B cell (primary cell): ENCODE measurements around the gene TBX4. TPM values are rescaled to one million over a fixed set of nuclear protein-coding genes. Genes with fewer than 3 reads are reported as not detected.
"Not testable (repeated sequence)": the region's sequence is repeated elsewhere in the genome, so short reads cannot be mapped to it uniquely, and the experiment has no call there.

Source experiments
- ATAC-seq: fragments of 200-7000 bp; cut with Tn5 transposase; one replicate; pipeline ENCODE4 v1.10.0; 2021; ENCODE audit warnings: low read depth, mild to moderate bottlenecking, moderate number of reproducible peaks, moderate library complexity
- CTCF ChIA-PET: fragments of 350-600 bp; sonication (Branson Sonifier 250); formaldehyde crosslinking; loops from one replicate; lab custom pipeline; 2021; ENCODE audit warnings: antibody characterized with exemption, inconsistent platforms; lab: Charles Lee
- POLR2A ChIA-PET: fragments of 350-600 bp; sonication (Branson Sonifier 250); formaldehyde crosslinking; loops from one replicate; lab custom pipeline; 2021; ENCODE audit warnings: antibody characterized with exemption; lab: Charles Lee
- DNase-seq: peaks from one replicate; pipeline ENCODE4 v3.0.0; 2013
- H2AFZ ChIP-seq: 2 replicates; pipeline ENCODE4 v1.6.1; 2012; ENCODE audit warnings: mild to moderate bottlenecking, low read depth, low read length; ENCODE audit not compliant: insufficient read depth, poor library complexity, severe bottlenecking
- H3K27ac ChIP-seq, 2 donors: 1 replicate in 1 of 2; 2 replicates in 1 of 2; pipeline ENCODE4 v1.5.1; 2012 to 2013; ENCODE audit warnings: low read length in 2 of 2, mild to moderate bottlenecking in 2 of 2, moderate library complexity in 1 of 2
- H3K27me3 ChIP-seq, 4 experiments: fragments of 200-600 bp in 1 of 4; sonication (generic) in 1 of 4; replicated peaks in 1 of 4; 1 replicate in 2 of 4; 2 replicates in 2 of 4; pipeline versions ENCODE4 v1.6.1 to v1.7.0; 2013 to 2016; ENCODE audit warnings: low read length in 3 of 4, mild to moderate bottlenecking in 2 of 4, mixed read lengths in 1 of 4, moderate library complexity in 1 of 4; ENCODE audit not compliant: insufficient read depth in 4 of 4, control insufficient read depth in 3 of 4; ENCODE audit errors: control extremely low read depth in 1 of 4
- H3K36me3 ChIP-seq, 2 experiments: replicated peaks in 1 of 2; 1 replicate in 1 of 2; 2 replicates in 1 of 2; pipeline versions ENCODE4 v1.6.1 to v1.7.1; 2013; ENCODE audit warnings: low read length in 1 of 2; ENCODE audit not compliant: insufficient read depth in 2 of 2, control insufficient read depth in 1 of 2; ENCODE audit errors: control extremely low read depth in 1 of 2, extremely low read depth in 1 of 2
- H3K4me1 ChIP-seq, 2 donors: fragments of 200-600 bp in 1 of 2; sonication (generic) in 1 of 2; 1 replicate in 1 of 2; 2 replicates in 1 of 2; pipeline versions ENCODE4 v1.5.1 to v1.6.1; 2013 to 2017; ENCODE audit warnings: low read length in 2 of 2; ENCODE audit not compliant: control insufficient read depth in 2 of 2, insufficient read depth in 2 of 2
- H3K4me2 ChIP-seq: replicated peaks from 2 replicates; pipeline ENCODE3; 2012; ENCODE audit warnings: mild to moderate bottlenecking, low read depth, low read length; ENCODE audit not compliant: poor library complexity, severe bottlenecking
- H3K4me3 ChIP-seq, 5 experiments: fragments of 200-600 bp in 1 of 5; sonication (generic) in 1 of 5; 1 replicate in 3 of 5; 2 replicates in 2 of 5; pipeline versions ENCODE4 v1.5.1 to v1.7.0; 2011 to 2016; ENCODE audit warnings: low read length in 4 of 5, mild to moderate bottlenecking in 4 of 5, low read depth in 2 of 5, control low read depth in 1 of 5, moderate library complexity in 1 of 5; ENCODE audit not compliant: insufficient read depth in 1 of 5; ENCODE audit errors: control extremely low read depth in 1 of 5, extremely low read depth in 1 of 5
- H3K79me2 ChIP-seq: fragments of 200-600 bp; sonication (generic); one replicate; pipeline ENCODE4 v1.6.0; 2016; ENCODE audit warnings: low read length; ENCODE audit not compliant: control insufficient read depth, insufficient read depth
- H3K9ac ChIP-seq: fragments of 200-600 bp; sonication (generic); 2 replicates; pipeline ENCODE4 v1.6.1; 2017; ENCODE audit warnings: mild to moderate bottlenecking, low read length, moderate library complexity
- H3K9me3 ChIP-seq, 3 donors: one replicate each; pipeline versions ENCODE4 v1.6.1 to v1.7.1; 2013; ENCODE audit warnings: low read length in 2 of 3; ENCODE audit not compliant: control insufficient read depth in 2 of 3, insufficient read depth in 1 of 3; ENCODE audit errors: control extremely low read depth in 1 of 3
- H4K20me1 ChIP-seq: 2 replicates; pipeline ENCODE4 v1.6.0; 2012; ENCODE audit warnings: mild to moderate bottlenecking, low read length; ENCODE audit not compliant: insufficient read depth, control insufficient read depth, poor library complexity, severe bottlenecking
- H3K27ac Mint-ChIP-seq: one replicate; pipeline ENCODE4 v1.8.0; 2021; ENCODE audit warnings: mixed read lengths
- H3K27me3 Mint-ChIP-seq: one replicate; pipeline ENCODE4 v1.8.0; 2021; ENCODE audit warnings: mixed read lengths
- H3K4me1 Mint-ChIP-seq: one replicate; pipeline ENCODE4 v1.8.0; 2021; ENCODE audit warnings: mixed read lengths
- H3K4me3 Mint-ChIP-seq: one replicate; pipeline ENCODE4 v1.8.0; 2021; ENCODE audit warnings: mixed read lengths
- H3K9me3 Mint-ChIP-seq: one replicate; pipeline ENCODE4 v1.8.0; 2022; ENCODE audit warnings: mixed read lengths; ENCODE audit not compliant: insufficient read depth
- EZH2 ChIP-seq: IDR thresholded peaks from 2 replicates; pipeline ENCODE4 v1.6.1; 2012; ENCODE audit warnings: borderline replicate concordance, low read depth, mild to moderate bottlenecking, moderate library complexity, low read length; ENCODE audit not compliant: insufficient read depth, poor library complexity, severe bottlenecking
- WGBS: methylation state at CpG from one replicate; pipeline ENCODE4 v1.1.5; 2013; ENCODE audit warnings: missing lambda C conversion rate; ENCODE audit not compliant: insufficient coverage; 5-methylcytosine and 5-hydroxymethylcytosine counted together
- intact Hi-C: fragments of 100-400 bp; cut with micrococcal nuclease; formaldehyde crosslinking; loops from one replicate; pipeline ENCODE4 v1.10.0; 2022
- polyA plus RNA-seq: library from polyadenylated mRNA; depleted of rRNA; stranded (reverse); fragments of >200 nt; gene quantifications from 2 replicates; pipeline ENCODE4 v1.2.3, GENCODE V29; 2012
- total RNA-seq, 2 donors: library from RNA; stranded (reverse); fragments of 120-200 nt in 1 of 2; gene quantifications; 1 replicate in 1 of 2; 2 replicates in 1 of 2; pipeline versions ENCODE4 v1.2.3 to v1.2.4, GENCODE V29; 2013 to 2022
- TF ChIP-seq, protein P1 (sequence below): fragments of 200-600 bp; IDR thresholded peaks from one replicate; pipeline ENCODE4 v1.8.0; 2022; ENCODE audit warnings: antibody characterized with exemption, mild to moderate bottlenecking

Gene TBX4
- total and polyA plus RNA-seq, 2 donors (not counting 1 experiment from before 2014, with no cell fraction given), result not detected

DNA sequence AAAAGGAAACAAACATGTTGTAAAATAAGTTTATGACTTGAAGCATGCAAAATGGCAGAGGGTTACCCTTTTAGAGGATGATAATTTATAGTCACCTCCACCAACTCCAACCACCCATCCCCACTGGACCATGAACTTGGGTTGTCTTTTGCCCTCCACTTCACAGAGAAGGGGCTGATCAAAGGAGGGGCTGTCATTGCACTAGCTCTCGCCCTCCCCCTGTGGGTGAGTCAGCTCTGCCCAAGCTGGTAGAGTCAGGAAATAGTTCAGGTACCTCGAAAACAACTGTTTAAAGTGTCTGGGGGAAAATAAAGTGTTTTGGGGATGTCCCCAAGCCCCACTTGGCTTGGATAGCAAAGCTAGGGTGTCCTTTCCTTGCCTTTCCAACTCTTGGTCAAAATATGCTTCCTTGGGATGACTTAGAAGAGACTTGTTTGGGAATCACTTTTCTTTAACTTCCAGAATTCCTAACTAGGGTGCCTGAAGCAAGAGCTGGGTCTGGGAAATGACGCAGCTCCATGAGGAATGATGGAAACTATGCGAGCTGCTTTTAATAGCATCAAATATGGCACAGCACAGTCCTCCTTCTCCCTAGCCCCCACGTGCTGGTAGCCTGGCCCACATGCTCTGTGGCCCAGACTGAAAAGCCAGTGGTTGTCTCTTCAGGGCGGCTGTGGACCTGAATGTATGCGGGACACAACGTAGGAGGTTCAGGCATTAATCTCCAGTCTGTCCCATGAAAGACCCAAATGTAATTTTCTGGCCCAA is 40.7 kb downstream of the TBX4 start:
- no peaks in the 10 kb centered on the region for H3K4me1 Mint-ChIP-seq
- Histone ChIP-seq H3K36me3 (no peaks in the 10 kb centered on the region), H3K9me3 (no peaks in the 10 kb centered on the region), H3K9ac (no peak overlapping the region), H3K4me2 (no peak overlapping the region), H3K79me2 (no peaks in the 10 kb centered on the region), H4K20me1 (no peaks in the 10 kb centered on the region), H3K4me3 (no peak overlapping the region), H3K4me1 (no peaks in the 10 kb centered on the region), H3K27ac (no peak overlapping the region), H2AFZ (no peak overlapping the region), H3K27me3 (no peaks in the 10 kb centered on the region)
- H3K27ac Mint-ChIP-seq, result no peak overlapping the region
- intact Hi-C loops, result no loop called here
- no peak for TF ChIP-seq EZH2
- TF ChIP-seq, protein P1, sequence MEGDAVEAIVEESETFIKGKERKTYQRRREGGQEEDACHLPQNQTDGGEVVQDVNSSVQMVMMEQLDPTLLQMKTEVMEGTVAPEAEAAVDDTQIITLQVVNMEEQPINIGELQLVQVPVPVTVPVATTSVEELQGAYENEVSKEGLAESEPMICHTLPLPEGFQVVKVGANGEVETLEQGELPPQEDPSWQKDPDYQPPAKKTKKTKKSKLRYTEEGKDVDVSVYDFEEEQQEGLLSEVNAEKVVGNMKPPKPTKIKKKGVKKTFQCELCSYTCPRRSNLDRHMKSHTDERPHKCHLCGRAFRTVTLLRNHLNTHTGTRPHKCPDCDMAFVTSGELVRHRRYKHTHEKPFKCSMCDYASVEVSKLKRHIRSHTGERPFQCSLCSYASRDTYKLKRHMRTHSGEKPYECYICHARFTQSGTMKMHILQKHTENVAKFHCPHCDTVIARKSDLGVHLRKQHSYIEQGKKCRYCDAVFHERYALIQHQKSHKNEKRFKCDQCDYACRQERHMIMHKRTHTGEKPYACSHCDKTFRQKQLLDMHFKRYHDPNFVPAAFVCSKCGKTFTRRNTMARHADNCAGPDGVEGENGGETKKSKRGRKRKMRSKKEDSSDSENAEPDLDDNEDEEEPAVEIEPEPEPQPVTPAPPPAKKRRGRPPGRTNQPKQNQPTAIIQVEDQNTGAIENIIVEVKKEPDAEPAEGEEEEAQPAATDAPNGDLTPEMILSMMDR, result no peak
- ChIA-PET POLR2A (no interaction called here), CTCF (interaction anchor here (1.3 kb wide), 1 partner anchor 8 kb away, joined by 4 read pairs; no protein-coding TSS in a partner anchor)
- peaks cover 23% of the 10 kb centered on the region for H3K27me3 Mint-ChIP-seq
- DNase-seq (no peak), ATAC-seq (no peak)
- no peak overlapping the region for H3K4me3 Mint-ChIP-seq
- H3K9me3 Mint-ChIP-seq, result no peaks in the 10 kb centered on the region
- 79% methylated on average over 6 of the region's 8 CpGs for WGBS

DNA sequence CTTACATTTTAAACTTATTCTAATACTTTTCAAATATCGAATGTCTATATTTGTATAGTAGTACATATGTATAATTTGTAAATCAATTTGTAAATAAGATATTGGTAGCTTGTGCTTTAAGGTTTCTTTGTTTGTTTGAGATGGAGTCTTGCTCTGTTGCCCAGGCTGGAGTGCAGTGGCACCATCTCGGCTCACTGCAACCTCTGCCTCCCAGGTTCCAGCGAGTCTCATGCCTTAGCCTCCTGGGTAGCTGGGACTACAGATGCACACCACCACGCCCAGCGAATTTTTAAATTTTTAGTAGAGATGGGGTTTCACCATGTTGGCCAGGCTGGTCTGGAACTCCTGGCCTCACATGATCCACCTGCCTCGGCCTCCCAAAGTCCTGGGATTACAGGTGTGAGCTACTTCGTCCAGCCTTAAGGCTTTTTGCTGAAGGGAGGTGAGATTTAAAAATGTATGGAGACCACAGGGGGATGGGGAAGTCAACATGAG is 41.7 kb downstream of the TBX4 start:
- 95% methylated on average over 6 of the region's 7 CpGs for WGBS
- H3K4me3 Mint-ChIP-seq, H3K4me1 ChIP-seq, ATAC-seq, H2AFZ ChIP-seq, H3K9me3 ChIP-seq, H3K4me2 ChIP-seq, H3K27ac Mint-ChIP-seq, H3K27ac ChIP-seq, POLR2A ChIA-PET, H4K20me1 ChIP-seq, H3K79me2 ChIP-seq, H3K4me1 Mint-ChIP-seq, H3K27me3 ChIP-seq, H3K36me3 ChIP-seq, H3K4me3 ChIP-seq, H3K9me3 Mint-ChIP-seq, intact Hi-C loops, DNase-seq, H3K9ac ChIP-seq: not testable (repeated sequence)
- peaks cover 30% of the 10 kb centered on the region for H3K27me3 Mint-ChIP-seq
- CTCF ChIA-PET, result interaction anchor here (1.3 kb wide), 1 partner anchor 9 kb away, joined by 4 read pairs; no protein-coding TSS in a partner anchor
